Adipose tissue (tissue), 3 donors: Measurements from ENCODE around the gene EXD3. TPM values are rescaled to one million over a fixed set of nuclear protein-coding genes. Genes with fewer than 3 reads are reported as not detected.
"Not testable (repeated sequence)": the region's sequence is repeated elsewhere in the genome, so short reads cannot be mapped to it uniquely, and the experiment has no call there.

Source experiments
- H3K27ac ChIP-seq: one replicate; pipeline ENCODE4 v1.5.1; 2013; ENCODE audit warnings: low read depth, low read length
- WGBS, 3 donors: extraction: QIAGEN DNeasy Blood & Tissue Kit; methylation state at CpG; one replicate each; pipeline ENCODE4 v1.1.7; 2013; 5-methylcytosine and 5-hydroxymethylcytosine counted together
- polyA plus RNA-seq, 3 donors: library from polyadenylated mRNA; stranded (reverse); fragments of 200-250 nt; gene quantifications; one replicate each; pipeline ENCODE4 v1.2.3, GENCODE V29; 2013
- donor health status: healthy with polysubstance abuse.
- donor health status: Bipolar disorder and iron deficiency.
- donor health status: healthy.

EXD3 gene
- polyA plus RNA-seq, 3 donors: 7.6 to 38.5 (median 14.0) TPM

DNA sequence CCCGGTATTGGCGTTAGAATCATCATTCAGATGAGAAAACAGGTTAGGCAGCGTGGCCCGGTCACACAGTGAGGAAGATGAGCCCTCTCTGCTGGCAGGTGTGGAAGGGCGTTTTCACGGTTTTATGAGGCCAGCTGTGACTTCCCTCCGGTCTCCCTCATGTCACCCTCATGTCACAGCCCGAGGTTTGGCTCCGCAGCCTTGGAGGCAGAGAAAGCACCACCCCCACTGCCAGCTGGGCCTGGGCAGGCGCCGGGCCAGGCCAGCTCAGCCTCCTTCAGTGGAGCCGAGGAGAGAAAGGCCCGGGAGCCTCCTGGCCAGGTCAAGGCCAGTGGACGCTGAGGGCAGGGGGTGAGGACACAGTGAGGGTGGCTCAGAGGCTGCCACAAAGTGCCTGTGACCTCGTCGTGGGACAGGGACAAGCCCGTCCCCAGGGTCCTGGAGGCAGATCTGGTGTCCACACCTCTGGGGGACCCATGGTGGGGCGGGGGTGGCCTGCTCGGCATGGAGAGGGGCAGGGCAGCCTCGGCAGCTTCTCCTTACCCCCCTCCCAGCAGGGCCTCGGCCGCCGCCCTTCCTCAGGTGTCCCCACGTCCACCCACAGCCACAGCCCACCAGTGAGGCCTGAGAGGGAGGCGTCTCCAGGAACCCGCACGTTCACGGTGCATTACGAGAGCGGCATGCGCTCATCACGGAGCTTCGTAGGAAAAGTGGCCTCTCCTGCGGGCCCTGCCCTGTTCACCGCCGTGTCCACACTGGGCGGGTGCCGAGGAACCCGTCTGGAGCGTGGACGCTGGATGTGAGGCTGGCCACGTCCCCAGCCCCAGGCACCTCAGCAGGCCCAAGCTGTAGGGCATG lies 32.2 kb downstream of the EXD3 start:
- WGBS, 3 donors: 66 to 77% (median 74%) methylated on average over 36 to 42 of the region's 42 CpGs
- H3K27ac ChIP-seq: no peak overlapping the region

DNA sequence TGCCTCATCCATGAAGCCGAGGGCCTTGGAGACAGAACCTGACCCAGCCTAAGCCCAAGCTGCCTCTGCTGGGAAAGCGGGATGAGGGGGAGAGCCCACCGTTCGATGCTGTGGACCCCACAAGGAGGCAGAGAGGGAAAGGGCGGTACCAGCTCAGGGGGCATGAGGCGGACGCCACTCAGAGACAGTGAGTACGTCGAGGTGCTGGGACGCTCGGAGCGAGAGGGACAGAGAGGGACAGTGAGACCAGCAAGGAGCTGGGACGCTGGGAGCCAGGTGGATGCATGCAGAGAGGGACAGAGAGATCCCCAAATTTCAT lies 33.6 kb downstream of the EXD3 start:
- WGBS, 3 donors: 92 to 96% (median 93%) methylated on average over 13 of the region's 13 CpGs
- H3K27ac ChIP-seq: no peak overlapping the region

DNA sequence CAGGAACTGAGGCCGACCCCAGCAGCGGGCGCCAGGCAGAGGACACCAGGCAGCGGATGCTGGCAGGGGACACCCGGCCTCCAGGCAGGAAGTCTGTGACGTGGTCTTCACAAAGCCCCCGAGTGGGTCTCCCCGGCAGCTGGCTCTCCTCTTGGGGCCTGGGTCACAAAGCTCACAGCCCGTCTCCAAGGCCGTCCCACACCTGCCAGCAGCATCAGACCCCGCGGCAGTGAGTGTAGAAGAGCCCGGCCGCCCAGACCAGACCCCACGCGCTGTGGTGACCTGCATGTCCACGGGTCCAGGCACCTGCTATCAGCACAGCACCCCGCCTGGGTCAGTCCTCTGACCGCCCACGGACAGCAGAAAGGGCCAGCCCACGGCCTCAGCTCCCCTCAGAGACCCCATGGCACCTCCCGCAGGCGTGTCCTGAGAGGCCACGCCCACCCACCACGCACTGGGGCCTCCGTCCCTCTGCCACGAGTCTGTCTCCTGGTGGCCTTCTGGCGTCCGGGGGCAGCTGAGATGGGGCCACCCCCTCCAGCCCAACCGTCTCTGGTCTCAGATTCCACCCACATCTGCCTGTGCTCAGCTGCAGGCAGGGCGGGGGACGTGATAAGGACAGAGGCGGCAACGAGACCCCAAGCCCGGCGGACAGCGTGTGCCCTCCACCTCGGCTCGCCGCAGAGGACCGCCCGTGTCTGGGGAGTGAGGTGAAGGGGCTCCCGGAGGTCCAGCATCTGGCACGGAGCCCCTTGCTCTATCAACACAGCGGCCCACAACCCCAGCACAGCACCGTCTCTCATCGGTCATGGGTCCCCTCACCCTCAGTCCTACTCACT lies 34.2 kb downstream of the EXD3 start:
- WGBS, 3 donors: 87 to 90% (median 90%) methylated on average over 45 to 47 of the region's 47 CpGs
- no peak overlapping the region for H3K27ac ChIP-seq

DNA sequence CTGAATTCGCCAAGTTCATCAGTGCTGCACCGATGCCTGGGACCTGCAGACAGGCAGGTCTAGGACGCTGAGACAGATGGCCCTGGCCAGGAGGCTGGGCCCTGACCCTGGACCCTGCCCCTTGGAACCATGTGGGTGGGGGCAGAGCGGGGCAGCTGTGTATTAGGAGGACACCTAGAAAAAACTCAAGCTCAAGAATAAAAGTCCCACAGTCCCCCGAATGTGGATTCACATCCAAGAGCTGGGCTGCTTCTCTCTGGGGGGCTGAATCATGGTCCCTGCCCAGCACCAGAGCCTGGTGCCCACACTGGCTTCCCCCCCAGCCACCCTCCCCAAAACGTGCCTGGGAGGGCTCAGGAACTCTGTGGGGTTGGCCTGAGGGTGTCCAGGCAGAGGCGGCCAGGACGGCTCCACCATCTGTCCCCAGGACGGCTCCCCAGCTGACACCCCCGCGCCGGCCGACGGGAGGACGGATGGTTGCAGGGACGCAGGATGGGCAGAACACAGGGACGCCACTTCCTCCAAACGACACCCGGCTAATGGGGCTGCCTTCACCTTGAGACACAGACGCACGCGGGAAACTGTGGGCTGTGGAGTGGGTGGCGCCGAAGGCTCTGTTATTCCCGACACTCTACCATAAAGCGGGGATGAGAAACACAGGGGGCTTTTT lies 34.9 kb downstream of the EXD3 start:
- WGBS, 3 donors: 71 to 79% (median 77%) methylated on average over 26 of the region's 26 CpGs
- no peak overlapping the region for H3K27ac ChIP-seq

DNA sequence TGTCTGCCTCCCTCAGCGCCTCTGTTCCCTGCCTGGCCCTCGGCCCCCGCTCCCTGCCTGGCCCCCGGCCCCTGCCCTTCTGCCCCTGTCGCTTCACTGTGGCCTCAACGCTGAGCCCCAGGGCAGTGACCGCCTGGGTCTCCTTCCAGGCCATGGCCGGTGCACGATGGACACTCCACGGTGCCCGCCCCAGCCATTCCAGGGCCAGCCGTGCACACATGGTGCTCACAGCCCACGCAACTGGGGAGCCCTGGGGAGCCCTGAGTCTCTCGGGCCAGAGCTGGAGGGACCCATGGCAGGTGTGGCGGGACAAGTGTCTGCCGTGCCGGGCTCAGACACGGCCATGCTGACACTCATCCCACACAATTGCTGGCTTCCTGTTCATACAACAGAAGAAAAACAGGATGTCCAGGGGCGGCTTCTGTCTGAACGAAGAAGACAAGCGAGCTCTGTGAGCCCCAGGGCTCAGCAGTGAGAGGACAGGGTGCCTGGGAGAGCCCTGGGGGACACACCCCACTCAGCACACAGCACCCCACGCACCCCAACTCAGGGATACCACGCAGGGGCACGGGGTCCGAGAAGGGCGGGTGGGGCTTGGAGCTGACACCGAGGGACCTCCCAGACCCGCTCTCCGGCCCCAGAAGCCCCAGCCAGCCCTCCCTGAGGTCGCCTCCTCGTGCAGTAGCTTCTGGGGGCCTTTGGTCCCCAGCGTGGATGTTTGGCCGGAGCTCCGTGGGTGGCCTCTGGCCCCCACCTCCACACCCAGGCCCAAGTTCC lies 35.7 kb downstream of the EXD3 start:
- WGBS, 3 donors: 47 to 78% (median 53%) methylated on average over 32 to 34 of the region's 34 CpGs
- no peak overlapping the region for H3K27ac ChIP-seq

DNA sequence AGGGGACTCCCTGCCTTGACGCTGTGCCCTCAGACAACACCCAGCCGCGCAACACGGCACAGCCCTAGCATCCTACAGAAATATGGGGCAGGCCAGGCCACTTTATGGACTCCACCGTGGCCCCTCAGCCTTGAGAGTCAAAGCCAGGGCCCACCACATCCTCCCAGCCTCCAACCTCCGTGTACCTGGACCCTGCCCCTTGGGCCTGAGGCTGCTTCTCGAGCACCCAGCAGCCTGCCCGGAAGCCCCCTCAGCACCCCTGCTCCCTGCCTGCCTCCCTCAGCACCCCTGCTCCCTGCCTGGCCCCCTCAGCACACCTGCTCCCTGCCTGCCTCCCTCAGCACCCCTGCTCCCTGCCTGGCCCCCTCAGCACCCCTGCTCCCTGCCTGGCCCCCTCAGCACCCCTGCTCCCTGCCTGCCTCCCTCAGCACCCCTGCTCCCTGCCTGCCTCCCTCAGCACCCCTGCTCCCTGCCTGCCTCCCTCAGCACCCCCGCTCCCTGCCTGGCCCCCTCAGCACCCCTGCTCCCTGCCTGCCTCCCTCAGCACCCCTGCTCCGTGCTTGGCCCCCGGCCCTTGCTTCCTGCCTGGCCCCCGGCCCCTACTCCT lies 36.4 kb downstream of the EXD3 start:
- not testable (repeated sequence) for H3K27ac ChIP-seq
- WGBS, 3 donors: 74 to 85% (median 78%) methylated on average over 12 of the region's 12 CpGs

DNA sequence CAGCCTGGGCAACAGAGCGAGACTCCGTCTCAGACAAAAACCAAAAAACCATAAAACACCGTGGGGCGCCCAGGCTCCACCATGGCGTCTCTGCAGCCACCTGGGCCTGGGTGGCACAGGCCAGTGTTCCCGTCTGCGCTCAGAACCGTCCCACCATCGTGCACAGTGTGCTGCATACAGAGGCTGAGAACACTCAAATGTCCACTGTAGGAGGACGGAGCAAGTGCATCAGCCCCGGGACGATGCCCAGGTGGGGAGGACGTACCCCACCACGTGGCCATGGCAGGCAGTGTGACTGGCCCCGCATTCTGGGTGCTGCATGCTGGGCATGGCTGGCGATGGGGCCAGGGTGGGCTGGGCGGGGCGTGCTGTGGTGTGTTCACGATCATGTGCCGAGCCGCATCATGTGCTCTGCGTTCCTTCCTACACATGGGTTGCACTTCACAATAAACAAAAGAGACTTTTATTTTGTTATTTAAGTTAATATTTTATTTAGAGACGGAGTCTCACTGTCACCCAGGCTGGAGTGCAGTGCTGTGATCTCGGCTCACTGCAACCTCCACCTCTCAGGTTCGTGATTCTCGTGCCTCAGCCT lies 37.8 kb downstream of the EXD3 start:
- H3K27ac ChIP-seq: no peak overlapping the region
- 92 to 95% (median 94%) methylated on average over 26 of the region's 26 CpGs for WGBS, 3 donors

DNA sequence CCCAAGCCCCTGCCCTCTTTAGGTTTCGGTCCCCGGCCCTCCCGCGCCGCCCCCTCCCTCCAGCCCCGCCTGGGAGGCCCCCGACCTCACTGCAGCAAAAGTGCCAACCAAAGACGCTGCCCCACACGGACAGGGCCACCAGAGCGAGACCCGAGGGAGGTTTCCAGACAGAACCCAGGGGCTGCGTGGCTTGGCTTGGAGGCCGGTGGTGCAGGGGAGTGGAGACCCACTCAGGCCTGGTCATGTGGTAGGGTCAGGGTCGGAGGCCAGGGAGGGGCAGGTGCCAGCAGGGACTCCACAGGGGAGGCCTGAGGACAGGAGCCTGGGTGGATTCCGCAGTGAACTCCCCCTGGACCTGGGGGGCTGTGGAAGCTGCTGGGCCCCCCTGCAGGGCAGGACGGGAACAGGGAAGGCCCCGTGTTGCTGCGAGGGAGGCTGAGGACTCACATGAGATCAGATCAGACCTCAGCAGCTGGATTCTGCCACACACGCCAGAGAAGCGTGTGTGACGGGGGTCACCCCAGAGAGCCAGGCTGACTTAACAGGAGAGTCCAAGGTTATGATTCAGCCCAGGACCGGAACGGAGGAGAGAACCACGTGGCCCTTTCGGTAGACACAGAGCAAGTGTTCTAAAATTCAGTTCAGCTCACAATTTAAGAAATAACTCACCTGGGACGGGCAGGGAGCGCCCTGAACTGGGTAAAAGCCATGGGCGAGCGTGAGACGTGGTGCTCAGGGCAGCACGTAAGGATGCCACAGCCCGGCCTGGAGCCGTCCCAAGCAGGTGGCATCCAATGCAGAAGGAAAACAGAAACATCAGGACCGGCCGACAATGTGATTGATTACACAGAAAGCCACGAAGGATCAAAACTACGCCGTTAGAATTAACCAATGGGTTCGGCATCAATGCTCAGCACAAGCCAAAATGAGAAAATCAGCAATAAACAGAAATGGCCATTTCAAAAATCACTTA lies 38.9 kb downstream of the EXD3 start:
- WGBS, 3 donors: 91 to 94% (median 91%) methylated on average over 39 of the region's 39 CpGs
- no peak overlapping the region for H3K27ac ChIP-seq

DNA sequence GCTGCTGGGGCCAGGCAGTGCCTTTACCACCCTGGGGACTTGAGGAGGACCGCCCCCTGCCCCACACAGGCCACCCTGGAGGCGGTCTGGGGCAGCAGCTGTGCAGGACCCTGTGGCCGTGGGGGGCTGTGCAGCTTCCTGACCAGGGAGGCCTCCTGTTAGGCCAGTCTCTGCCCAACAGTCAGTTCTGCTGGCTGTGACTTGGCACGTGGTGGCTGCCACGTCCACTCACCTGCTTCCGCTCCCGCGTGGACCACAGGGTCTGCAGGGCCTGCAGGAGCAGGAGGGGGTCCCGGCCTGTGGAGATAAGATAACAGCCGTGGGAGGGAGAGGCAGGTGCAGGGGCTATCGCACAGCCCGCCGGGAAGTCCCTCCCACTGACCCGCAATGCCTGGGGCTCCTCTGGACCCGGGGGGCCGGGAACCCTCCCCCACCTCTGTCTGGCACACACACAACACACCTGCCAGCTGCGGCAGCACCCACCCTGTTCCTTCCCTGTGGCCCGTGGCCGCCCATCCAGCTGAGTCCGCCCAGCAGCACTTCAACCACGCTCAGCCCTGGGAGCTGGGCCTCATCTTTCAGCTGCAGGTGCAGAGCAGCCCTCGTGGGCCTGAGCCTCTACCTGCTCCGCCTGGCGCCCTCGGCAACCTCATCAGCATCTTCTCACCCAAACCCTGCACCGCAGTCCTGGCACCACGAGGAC lies 39.7 kb downstream of the EXD3 start:
- WGBS, 3 donors: 74 to 87% (median 76%) methylated on average over 26 to 27 of the region's 27 CpGs
- no peak overlapping the region for H3K27ac ChIP-seq

DNA sequence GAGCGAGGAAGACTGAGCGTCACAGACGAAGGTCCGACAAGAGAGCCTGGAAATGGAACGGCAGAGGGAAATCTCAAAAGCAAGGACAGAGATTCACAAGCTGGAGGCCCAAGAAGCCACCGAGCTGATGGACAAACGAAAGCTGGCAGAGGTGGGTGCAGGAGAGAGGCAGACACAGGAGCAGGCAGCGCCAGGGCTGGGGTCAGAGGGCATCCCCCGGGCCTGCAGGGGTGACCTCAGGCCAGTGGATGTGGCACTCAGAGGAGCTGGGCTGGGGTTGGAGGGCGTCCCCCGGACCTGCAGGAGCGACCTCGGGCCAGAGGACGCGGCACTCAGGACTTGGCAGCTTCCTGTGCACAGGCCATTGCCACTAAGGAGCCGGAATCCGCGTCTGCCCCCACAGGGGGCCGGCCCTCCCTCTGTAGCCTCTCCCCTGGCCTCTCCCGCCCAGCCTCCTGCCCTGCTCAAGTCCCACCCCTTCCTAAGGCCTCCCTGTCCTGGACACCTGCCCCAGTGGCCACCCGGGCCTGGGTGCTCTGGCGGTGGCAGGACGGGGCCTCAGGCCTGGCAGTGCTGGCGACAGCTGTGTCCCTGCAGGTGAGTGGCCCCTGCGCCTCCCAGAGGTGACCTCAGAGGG lies 40.4 kb downstream of the EXD3 start:
- no peak overlapping the region for H3K27ac ChIP-seq
- WGBS, 3 donors: 88 to 89% (median 89%) methylated on average over 16 to 25 of the region's 25 CpGs

DNA sequence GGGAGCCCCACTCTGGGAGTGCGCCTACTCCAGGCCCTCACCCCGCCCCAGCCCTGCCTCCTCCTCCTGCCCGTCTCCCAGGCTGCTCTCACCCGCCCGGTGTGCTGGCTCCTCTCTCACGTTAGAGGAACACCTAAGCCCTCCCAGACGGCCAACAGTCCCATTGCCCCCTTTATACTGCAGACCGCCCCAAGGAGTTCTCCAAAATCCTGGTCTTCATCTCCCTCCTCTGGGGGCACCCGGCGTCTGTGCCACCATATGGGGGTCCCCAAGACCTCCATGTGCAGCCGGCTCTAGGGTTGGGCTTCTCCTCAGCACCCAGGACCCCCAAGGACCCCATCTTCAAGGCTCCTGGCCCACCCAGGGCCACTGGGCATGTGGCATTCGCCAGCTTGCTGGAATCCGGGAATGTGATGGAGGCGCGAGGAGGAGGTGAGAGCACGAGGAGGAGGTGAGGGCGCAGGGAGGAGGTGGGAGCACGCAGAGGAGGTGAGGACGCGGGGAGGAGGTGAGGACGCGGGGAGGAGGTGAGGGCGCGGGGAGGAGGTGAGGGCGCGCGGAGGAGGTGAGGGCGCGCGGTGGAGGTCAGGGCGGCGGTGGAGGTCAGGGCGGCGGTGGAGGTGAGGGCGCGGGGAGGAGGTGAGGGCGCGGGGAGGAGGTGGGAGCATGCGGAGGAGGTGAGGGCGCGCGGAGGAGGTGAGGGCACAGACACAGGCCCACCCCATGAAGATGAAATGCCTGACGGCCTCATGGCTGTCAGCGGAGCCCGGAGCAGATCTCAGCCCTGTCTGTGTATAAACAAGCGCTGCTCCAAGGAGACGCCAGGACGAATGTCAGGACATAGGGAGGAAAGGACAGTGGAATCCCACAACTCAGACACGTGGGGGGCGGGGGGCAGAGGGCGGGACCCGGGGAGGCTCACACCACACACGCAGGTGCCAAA lies 41.2 kb downstream of the EXD3 start:
- WGBS, 3 donors: 93 to 96% (median 95%) methylated on average over 52 to 53 of the region's 53 CpGs
- no peak overlapping the region for H3K27ac ChIP-seq

DNA sequence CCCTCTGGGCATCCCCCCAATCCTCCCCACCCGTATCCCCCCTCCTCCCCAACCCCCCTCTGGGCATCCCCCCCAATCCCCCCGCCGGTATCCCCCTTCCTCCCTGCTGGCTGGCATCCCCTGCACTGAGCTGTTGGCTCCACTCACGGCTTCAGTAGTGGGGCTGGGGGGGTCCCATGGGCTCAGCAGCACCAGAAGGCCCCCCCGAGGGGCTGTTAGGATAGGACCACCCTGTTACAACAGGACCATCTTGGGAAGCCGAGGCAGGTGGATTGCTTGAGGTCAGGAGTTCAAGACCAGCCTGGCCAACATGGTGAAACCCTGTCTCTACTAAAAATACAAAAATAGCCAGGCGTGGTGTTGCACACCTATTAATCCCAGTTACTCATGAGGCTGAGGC lies 42.4 kb downstream of the EXD3 start:
- no peak overlapping the region for H3K27ac ChIP-seq
- WGBS, 3 donors: 93 to 94% (median 93%) methylated on average over 6 to 7 of the region's 7 CpGs

DNA sequence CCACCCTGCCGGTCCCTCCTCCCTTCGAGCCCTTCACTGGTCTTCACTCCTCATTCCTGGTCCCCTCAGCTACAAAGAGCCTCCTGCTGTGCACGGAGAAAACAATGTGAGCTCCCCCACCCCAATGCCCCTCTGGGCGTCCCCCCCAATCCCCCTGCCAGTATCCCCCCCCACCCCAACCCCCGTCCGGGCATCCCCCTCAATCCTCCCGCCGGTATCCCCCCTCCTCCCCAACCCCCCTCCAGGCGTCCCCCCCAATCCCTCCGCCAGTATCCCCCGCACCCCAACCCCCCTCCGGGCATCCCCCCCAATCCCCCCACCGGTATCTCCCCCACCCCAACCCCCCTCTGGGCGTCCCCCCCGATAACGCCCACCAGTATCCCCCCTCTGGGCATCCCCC lies 42.8 kb downstream of the EXD3 start:
- 83 to 94% (median 87%) methylated on average over 8 to 16 of the region's 16 CpGs for WGBS, 3 donors

DNA sequence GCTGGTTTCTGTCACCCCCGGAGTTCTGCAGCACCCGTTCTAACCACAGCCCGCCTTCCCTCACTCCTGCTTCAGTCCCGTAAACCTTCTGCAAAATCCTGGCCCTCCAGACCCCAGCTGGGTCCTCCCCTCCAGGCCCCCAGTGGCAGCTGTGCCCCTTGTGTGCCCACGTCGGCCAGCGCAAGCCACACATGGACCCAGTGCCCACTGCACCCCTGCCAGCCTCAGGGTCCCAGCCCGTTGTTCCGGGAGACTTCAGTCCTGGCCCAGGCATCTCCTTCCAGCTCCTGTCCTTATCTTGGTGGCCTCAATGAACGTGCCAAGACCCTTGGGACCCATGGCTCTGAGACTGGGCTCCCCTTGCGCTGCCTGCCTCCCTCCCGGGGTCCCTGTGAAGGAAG lies 43.2 kb downstream of the EXD3 start:
- H3K27ac ChIP-seq: no peak overlapping the region
- 87 to 95% (median 91%) methylated on average over 12 of the region's 12 CpGs for WGBS, 3 donors

More for the DNA sequence above, 42.8 kb downstream of the EXD3 start:
- H3K27ac ChIP-seq: no peak overlapping the region
